Epithelial cell of esophagus (primary cell): ENCODE results near the gene KNSTRN.
A peak's percentile ranks its signal among the peaks of the same experiment; 100 is the strongest.

Experiments
- DNase-seq: peaks from one replicate; pipeline ENCODE4 v3.0.0; 2010; ENCODE audit warnings: low read depth
- H3K4me3 ChIP-seq: 2 replicates; pipeline ENCODE4 v1.5.1; 2011; ENCODE audit warnings: mild to moderate bottlenecking, low read length, control low read depth
- CTCF ChIP-seq: IDR thresholded peaks from 2 replicates; pipeline ENCODE4 v1.5.1; 2011; ENCODE audit warnings: low read depth, mild to moderate bottlenecking, low read length, control low read depth, inconsistent platforms; ENCODE audit not compliant: insufficient read depth; ENCODE audit errors: missing control alignments

The KNSTRN gene

GRCh38 chr15:40367686-40368611 lies 14.6 kb upstream of the KNSTRN start:
- no peak overlapping the region for H3K4me3 ChIP-seq
- TF ChIP-seq CTCF, result peak; percentile 39
- DNase-seq, result peak; percentile 92

- no peak overlapping the region for H3K4me3 ChIP-seq
- DNase-seq, result no peak
- no peak for TF ChIP-seq CTCF
These were observed 13.6 kb upstream of the KNSTRN start for GRCh38 chr15:40368719-40369473.

- no peak for DNase-seq
- H3K4me3 ChIP-seq, result no peak overlapping the region
- TF ChIP-seq CTCF, result no peak
These were observed 13.0 kb upstream of the KNSTRN start for GRCh38 chr15:40369474-40369869.

GRCh38 chr15:40369971-40370370 lies 12.6 kb upstream of the KNSTRN start:
- no peak for DNase-seq
- TF ChIP-seq CTCF, result no peak
- H3K4me3 ChIP-seq, result no peak overlapping the region

GRCh38 chr15:40372981-40373380 lies 9.5 kb upstream of the KNSTRN start:
- no peak for TF ChIP-seq CTCF
- no peak overlapping the region for H3K4me3 ChIP-seq
- no peak for DNase-seq

- DNase-seq, result no peak
- H3K4me3 ChIP-seq, result no peak overlapping the region
- no peak for TF ChIP-seq CTCF
These were observed 4.9 kb upstream of the KNSTRN start for GRCh38 chr15:40377606-40378005.
